HEK293 (cell line): ENCODE measurements around the gene RUSF1.

Source experiments
- SALL2 ChIP-seq: fragments of 450-650 bp; formaldehyde crosslinking; IDR thresholded peaks from 2 replicates; pipeline ENCODE4 v1.5.0; 2017; ENCODE audit warnings: missing biosample characterization, mild to moderate bottlenecking, missing genetic modification characterization, borderline replicate concordance
- ZIC2 ChIP-seq: fragments of 450-650 bp; formaldehyde crosslinking; IDR thresholded peaks from 2 replicates; pipeline ENCODE4 v1.5.1; 2016; ENCODE audit warnings: missing biosample characterization, missing genetic modification characterization
- ZNF311 ChIP-seq: fragments of 450-650 bp; formaldehyde crosslinking; IDR thresholded peaks from 2 replicates; pipeline ENCODE4 v1.5.1; 2017; ENCODE audit warnings: missing biosample characterization, missing genetic modification characterization, borderline replicate concordance
- ZNF416 ChIP-seq: fragments of 450-650 bp; formaldehyde crosslinking; IDR thresholded peaks from 2 replicates; pipeline ENCODE4 v1.5.1; 2016; ENCODE audit warnings: missing biosample characterization, missing genetic modification characterization
- ZNF549 ChIP-seq: fragments of 450-650 bp; IDR thresholded peaks from 2 replicates; pipeline ENCODE4 v1.5.1; 2018; ENCODE audit warnings: missing biosample characterization, missing genetic modification characterization, mild to moderate bottlenecking, inconsistent platforms, moderate library complexity
- ZNF629 ChIP-seq: fragments of 450-650 bp; formaldehyde crosslinking; IDR thresholded peaks from 2 replicates; pipeline ENCODE4 v1.5.1; 2017; ENCODE audit warnings: missing biosample characterization, missing genetic modification characterization
- TF ChIP-seq, protein P1 (sequence below): fragments of 450-650 bp; formaldehyde crosslinking; IDR thresholded peaks from 2 replicates; pipeline ENCODE4 v1.5.1; 2016; ENCODE audit warnings: missing biosample characterization, missing genetic modification characterization
- TF ChIP-seq, protein P2 (sequence below): fragments of 450-650 bp; formaldehyde crosslinking; conservative IDR thresholded peaks from 2 replicates; pipeline ENCODE4 v1.5.1; 2016; ENCODE audit warnings: low read depth, missing biosample characterization, missing genetic modification characterization

DNA sequence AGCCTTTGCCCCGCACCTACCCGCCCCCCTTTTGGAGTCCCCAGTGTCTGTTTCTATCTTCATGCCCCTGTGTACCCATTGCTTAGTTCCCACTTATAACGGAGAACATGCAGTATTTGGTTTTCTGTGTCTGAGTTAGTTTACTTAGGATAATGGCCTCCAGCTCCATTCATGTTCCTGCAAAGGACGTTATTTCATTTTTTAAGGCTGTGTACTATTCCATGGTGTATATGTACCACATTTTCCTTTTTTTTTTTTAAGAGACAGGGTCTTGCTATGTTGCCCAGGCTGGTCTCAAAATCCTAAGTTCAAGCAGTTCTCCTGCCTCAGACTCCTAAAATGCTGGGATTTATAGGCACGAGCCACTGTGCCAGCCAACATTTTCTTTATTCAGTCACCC, 40.3 kb downstream of the RUSF1 start:
- TF ChIP-seq, protein P1, sequence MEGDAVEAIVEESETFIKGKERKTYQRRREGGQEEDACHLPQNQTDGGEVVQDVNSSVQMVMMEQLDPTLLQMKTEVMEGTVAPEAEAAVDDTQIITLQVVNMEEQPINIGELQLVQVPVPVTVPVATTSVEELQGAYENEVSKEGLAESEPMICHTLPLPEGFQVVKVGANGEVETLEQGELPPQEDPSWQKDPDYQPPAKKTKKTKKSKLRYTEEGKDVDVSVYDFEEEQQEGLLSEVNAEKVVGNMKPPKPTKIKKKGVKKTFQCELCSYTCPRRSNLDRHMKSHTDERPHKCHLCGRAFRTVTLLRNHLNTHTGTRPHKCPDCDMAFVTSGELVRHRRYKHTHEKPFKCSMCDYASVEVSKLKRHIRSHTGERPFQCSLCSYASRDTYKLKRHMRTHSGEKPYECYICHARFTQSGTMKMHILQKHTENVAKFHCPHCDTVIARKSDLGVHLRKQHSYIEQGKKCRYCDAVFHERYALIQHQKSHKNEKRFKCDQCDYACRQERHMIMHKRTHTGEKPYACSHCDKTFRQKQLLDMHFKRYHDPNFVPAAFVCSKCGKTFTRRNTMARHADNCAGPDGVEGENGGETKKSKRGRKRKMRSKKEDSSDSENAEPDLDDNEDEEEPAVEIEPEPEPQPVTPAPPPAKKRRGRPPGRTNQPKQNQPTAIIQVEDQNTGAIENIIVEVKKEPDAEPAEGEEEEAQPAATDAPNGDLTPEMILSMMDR (tag by site-specific recombination): no peak
- TF ChIP-seq, protein P2, sequence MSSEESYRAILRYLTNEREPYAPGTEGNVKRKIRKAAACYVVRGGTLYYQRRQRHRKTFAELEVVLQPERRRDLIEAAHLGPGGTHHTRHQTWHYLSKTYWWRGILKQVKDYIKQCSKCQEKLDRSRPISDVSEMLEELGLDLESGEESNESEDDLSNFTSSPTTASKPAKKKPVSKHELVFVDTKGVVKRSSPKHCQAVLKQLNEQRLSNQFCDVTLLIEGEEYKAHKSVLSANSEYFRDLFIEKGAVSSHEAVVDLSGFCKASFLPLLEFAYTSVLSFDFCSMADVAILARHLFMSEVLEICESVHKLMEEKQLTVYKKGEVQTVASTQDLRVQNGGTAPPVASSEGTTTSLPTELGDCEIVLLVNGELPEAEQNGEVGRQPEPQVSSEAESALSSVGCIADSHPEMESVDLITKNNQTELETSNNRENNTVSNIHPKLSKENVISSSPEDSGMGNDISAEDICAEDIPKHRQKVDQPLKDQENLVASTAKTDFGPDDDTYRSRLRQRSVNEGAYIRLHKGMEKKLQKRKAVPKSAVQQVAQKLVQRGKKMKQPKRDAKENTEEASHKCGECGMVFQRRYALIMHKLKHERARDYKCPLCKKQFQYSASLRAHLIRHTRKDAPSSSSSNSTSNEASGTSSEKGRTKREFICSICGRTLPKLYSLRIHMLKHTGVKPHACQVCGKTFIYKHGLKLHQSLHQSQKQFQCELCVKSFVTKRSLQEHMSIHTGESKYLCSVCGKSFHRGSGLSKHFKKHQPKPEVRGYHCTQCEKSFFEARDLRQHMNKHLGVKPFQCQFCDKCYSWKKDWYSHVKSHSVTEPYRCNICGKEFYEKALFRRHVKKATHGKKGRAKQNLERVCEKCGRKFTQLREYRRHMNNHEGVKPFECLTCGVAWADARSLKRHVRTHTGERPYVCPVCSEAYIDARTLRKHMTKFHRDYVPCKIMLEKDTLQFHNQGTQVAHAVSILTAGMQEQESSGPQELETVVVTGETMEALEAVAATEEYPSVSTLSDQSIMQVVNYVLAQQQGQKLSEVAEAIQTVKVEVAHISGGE: no peak
- no peak for TF ChIP-seq ZNF629 (tag by site-specific recombination)
- TF ChIP-seq ZNF416 (tag by site-specific recombination): no peak
- TF ChIP-seq ZNF311 (tag by site-specific recombination): no peak
- no peak for TF ChIP-seq ZIC2 (tag by site-specific recombination)
- TF ChIP-seq SALL2 (tag by site-specific recombination): no peak
- no peak for TF ChIP-seq ZNF549
